T-helper 2 cell treated with Interferon-gamma antibody and Interleukin-4, amounts not matched to agents 5 μg/mL and 100 μg/mL, for 36 hours (primary cell): ENCODE data around the gene HOXA9.

ENCODE experiments used
- DNase-seq: peaks from one replicate; pipeline ENCODE4 v3.0.0; 2021; ENCODE audit warnings: low spot score
- H3K27ac Mint-ChIP-seq: one replicate; pipeline ENCODE4 v1.8.0; 2021; ENCODE audit warnings: mild to moderate bottlenecking, mixed read lengths
- H3K27me3 Mint-ChIP-seq: one replicate; pipeline ENCODE4 v1.8.0; 2021; ENCODE audit warnings: low read depth, mixed read lengths
- H3K36me3 Mint-ChIP-seq: one replicate; pipeline ENCODE4 v1.8.0; 2021; ENCODE audit warnings: low read depth, mixed read lengths
- H3K4me1 Mint-ChIP-seq: one replicate; pipeline ENCODE4 v1.8.0; 2021; ENCODE audit warnings: low read depth, mixed read lengths
- H3K4me3 Mint-ChIP-seq: one replicate; pipeline ENCODE4 v1.8.0; 2022; ENCODE audit warnings: mild to moderate bottlenecking, moderate library complexity, mixed read lengths
- H3K9me3 Mint-ChIP-seq: one replicate; pipeline ENCODE4 v1.8.0; 2021; ENCODE audit warnings: mixed read lengths

Gene HOXA9

GRCh38 chr7:27165089-27165995, at the start of gene HOXA9:
TSS of gene HOXA9 (minus strand) at chr7:27165537. CDS start at chr7:27165457, 80 bp downstream.
- Mint-ChIP-seq H3K36me3 (peaks cover 2% of the 10 kb centered on the region), H3K9me3 (no peaks in the 10 kb centered on the region), H3K4me3 (no peak within 1 kb of the TSS), H3K27me3 (peaks cover 81% of the 10 kb centered on the region), H3K27ac (peak within 1 kb of the TSS; percentile 71), H3K4me1 (peaks cover 3% of the 10 kb centered on the region)
- DNase-seq: no peak

GRCh38 chr7:27214239-27214950, 49.1 kb upstream of the HOXA9 start:
- Mint-ChIP-seq H3K27ac (no peak overlapping the region), H3K27me3 (peaks cover 90% of the 10 kb centered on the region), H3K36me3 (no peaks in the 10 kb centered on the region), H3K4me1 (peaks cover 6% of the 10 kb centered on the region), H3K9me3 (no peaks in the 10 kb centered on the region), H3K4me3 (no peak overlapping the region)
- no peak for DNase-seq

- peaks cover 92% of the 10 kb centered on the region for H3K27me3 Mint-ChIP-seq
- no peaks in the 10 kb centered on the region for H3K9me3 Mint-ChIP-seq
- no peak overlapping the region for H3K4me3 Mint-ChIP-seq
- H3K4me1 Mint-ChIP-seq: peaks cover 6% of the 10 kb centered on the region
- H3K27ac Mint-ChIP-seq: no peak overlapping the region
- no peak for DNase-seq
- H3K36me3 Mint-ChIP-seq: no peaks in the 10 kb centered on the region
Observed at GRCh38 chr7:27213433-27214238, 48.3 kb upstream of the HOXA9 start.

GRCh38 chr7:27212497-27213432, 47.4 kb upstream of the HOXA9 start:
- no peak for DNase-seq
- H3K4me1 Mint-ChIP-seq: peaks cover 6% of the 10 kb centered on the region
- no peaks in the 10 kb centered on the region for H3K9me3 Mint-ChIP-seq
- no peak overlapping the region for H3K4me3 Mint-ChIP-seq
- H3K27ac Mint-ChIP-seq: no peak overlapping the region
- no peaks in the 10 kb centered on the region for H3K36me3 Mint-ChIP-seq
- peaks cover 93% of the 10 kb centered on the region for H3K27me3 Mint-ChIP-seq

GRCh38 chr7:27211764-27212204, 46.4 kb upstream of the HOXA9 start:
- Mint-ChIP-seq H3K36me3 (no peaks in the 10 kb centered on the region), H3K27me3 (peaks cover 92% of the 10 kb centered on the region), H3K9me3 (no peaks in the 10 kb centered on the region), H3K4me1 (peaks cover 6% of the 10 kb centered on the region), H3K4me3 (no peak overlapping the region), H3K27ac (no peak overlapping the region)
- no peak for DNase-seq

- H3K4me1 Mint-ChIP-seq: peaks cover 6% of the 10 kb centered on the region
- H3K27ac Mint-ChIP-seq: no peak overlapping the region
- no peaks in the 10 kb centered on the region for H3K36me3 Mint-ChIP-seq
- DNase-seq: no peak
- H3K9me3 Mint-ChIP-seq: no peaks in the 10 kb centered on the region
- no peak overlapping the region for H3K4me3 Mint-ChIP-seq
- H3K27me3 Mint-ChIP-seq: peaks cover 92% of the 10 kb centered on the region
Observed at GRCh38 chr7:27211084-27211446, 45.7 kb upstream of the HOXA9 start.

- Mint-ChIP-seq H3K27me3 (peaks cover 93% of the 10 kb centered on the region), H3K4me1 (peaks cover 6% of the 10 kb centered on the region), H3K36me3 (no peaks in the 10 kb centered on the region), H3K4me3 (peak overlapping the region; percentile 46), H3K27ac (no peak overlapping the region), H3K9me3 (no peaks in the 10 kb centered on the region)
- DNase-seq: peak; percentile 21
Observed at GRCh38 chr7:27210441-27211083, 45.2 kb upstream of the HOXA9 start.

GRCh38 chr7:27209933-27210440, 44.6 kb upstream of the HOXA9 start:
- no peaks in the 10 kb centered on the region for H3K36me3 Mint-ChIP-seq
- no peak for DNase-seq
- no peaks in the 10 kb centered on the region for H3K9me3 Mint-ChIP-seq
- peaks cover 94% of the 10 kb centered on the region for H3K27me3 Mint-ChIP-seq
- H3K4me3 Mint-ChIP-seq: no peak overlapping the region
- no peak overlapping the region for H3K27ac Mint-ChIP-seq
- peaks cover 6% of the 10 kb centered on the region for H3K4me1 Mint-ChIP-seq

GRCh38 chr7:27208998-27209397, 43.7 kb upstream of the HOXA9 start:
- H3K4me1 Mint-ChIP-seq: peaks cover 6% of the 10 kb centered on the region
- H3K27me3 Mint-ChIP-seq: peaks cover 94% of the 10 kb centered on the region
- no peak overlapping the region for H3K4me3 Mint-ChIP-seq
- no peak for DNase-seq
- H3K27ac Mint-ChIP-seq: no peak overlapping the region
- no peaks in the 10 kb centered on the region for H3K36me3 Mint-ChIP-seq
- no peaks in the 10 kb centered on the region for H3K9me3 Mint-ChIP-seq

GRCh38 chr7:27207348-27207985, 42.1 kb upstream of the HOXA9 start:
- Mint-ChIP-seq H3K27me3 (peaks cover 97% of the 10 kb centered on the region), H3K36me3 (no peaks in the 10 kb centered on the region), H3K9me3 (no peaks in the 10 kb centered on the region), H3K4me1 (peaks cover 6% of the 10 kb centered on the region), H3K27ac (no peak overlapping the region), H3K4me3 (no peak overlapping the region)
- no peak for DNase-seq

- peak overlapping the region; percentile 10 for H3K27ac Mint-ChIP-seq
- peaks cover 2% of the 10 kb centered on the region for H3K36me3 Mint-ChIP-seq
- H3K4me3 Mint-ChIP-seq: no peak overlapping the region
- no peaks in the 10 kb centered on the region for H3K9me3 Mint-ChIP-seq
- H3K4me1 Mint-ChIP-seq: peaks cover 5% of the 10 kb centered on the region
- peaks cover 97% of the 10 kb centered on the region for H3K27me3 Mint-ChIP-seq
- no peak for DNase-seq
Observed at GRCh38 chr7:27205325-27206280, 40.3 kb upstream of the HOXA9 start.
